ENCODE measurements around the gene TBC1D25.

TBC1D25 gene

DNA sequence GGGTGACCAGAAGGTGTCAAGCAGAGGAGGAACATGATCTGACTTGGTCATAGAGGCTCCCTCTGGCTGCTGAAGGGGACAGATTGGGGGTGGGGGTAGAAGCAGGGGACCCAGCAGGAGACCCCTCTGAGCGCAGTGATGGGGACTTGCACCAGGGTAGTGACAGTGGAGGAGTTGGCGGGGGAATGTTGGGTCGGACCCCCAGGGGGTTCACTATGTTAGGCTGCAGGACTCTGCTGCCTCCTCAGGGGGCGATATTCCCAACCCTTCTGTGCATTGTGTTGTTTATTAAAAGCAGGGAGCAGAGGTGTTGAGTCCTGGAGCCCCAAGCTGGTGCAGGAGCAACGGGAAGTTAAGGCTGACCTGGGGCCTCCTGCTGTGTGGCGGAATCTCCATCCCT, 66.6 kb downstream of the TBC1D25 start:
- DNase-seq: no peak

DNA sequence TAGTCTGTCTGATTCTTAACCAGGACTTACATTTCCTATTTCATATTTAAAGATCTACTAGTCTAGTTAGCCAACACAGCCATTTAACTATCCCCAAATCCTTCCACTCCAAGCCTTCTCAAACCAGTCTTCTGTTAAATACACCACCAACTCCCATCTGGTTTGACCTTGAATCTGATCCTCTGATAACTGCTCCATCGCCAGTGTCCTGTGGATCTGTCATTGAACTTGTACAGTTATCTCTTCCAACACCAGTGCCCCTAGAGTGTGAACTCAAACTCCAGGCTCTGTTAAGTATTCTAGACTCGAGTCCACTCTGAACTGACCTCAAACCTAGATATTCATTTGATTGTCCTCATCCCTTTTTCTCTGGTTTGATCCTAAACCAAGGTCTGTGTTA, 72.2 kb downstream of the TBC1D25 start:
- no peak for DNase-seq

Data from CD4-positive, alpha-beta T cell treated with Interleukin-12 subunit alpha and Interleukin-12 subunit beta, for 1 hour (primary cell).